Measurements from ENCODE around the gene ASMTL.
"Not testable (repeated sequence)": the region's sequence is repeated elsewhere in the genome, so short reads cannot be mapped to it uniquely, and the experiment has no call there.

The ASMTL gene

DNA sequence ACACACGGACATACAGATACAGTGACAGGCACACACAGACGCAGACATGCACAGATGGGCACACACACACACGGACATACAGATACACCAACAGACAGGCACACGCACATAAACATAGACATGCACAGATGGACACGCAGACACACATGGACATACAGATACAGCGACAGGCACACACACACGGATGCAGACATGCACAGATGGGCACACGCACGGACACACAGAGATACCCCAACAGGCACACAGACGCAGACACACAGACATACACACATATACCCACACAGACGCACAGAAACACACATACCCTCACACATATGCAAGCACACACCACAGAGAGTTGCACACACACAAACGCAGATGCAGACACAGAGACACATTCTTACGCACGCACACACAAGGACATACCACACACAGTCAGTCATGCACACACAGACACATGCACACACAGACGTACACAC is 36.4 kb downstream of the ASMTL start:
- no peak for DNase-seq (ENCODE audit: low read depth)
- H3K4me3 ChIP-seq (ENCODE audit: control insufficient read depth, low read depth, low read length), result no peak overlapping the region
- TF ChIP-seq, protein P1, sequence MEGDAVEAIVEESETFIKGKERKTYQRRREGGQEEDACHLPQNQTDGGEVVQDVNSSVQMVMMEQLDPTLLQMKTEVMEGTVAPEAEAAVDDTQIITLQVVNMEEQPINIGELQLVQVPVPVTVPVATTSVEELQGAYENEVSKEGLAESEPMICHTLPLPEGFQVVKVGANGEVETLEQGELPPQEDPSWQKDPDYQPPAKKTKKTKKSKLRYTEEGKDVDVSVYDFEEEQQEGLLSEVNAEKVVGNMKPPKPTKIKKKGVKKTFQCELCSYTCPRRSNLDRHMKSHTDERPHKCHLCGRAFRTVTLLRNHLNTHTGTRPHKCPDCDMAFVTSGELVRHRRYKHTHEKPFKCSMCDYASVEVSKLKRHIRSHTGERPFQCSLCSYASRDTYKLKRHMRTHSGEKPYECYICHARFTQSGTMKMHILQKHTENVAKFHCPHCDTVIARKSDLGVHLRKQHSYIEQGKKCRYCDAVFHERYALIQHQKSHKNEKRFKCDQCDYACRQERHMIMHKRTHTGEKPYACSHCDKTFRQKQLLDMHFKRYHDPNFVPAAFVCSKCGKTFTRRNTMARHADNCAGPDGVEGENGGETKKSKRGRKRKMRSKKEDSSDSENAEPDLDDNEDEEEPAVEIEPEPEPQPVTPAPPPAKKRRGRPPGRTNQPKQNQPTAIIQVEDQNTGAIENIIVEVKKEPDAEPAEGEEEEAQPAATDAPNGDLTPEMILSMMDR (IDR thresholded peaks at IDR 0.05; ENCODE audit: control insufficient read depth, insufficient read depth, low read depth, low read length, missing control alignments), result no peak

DNA sequence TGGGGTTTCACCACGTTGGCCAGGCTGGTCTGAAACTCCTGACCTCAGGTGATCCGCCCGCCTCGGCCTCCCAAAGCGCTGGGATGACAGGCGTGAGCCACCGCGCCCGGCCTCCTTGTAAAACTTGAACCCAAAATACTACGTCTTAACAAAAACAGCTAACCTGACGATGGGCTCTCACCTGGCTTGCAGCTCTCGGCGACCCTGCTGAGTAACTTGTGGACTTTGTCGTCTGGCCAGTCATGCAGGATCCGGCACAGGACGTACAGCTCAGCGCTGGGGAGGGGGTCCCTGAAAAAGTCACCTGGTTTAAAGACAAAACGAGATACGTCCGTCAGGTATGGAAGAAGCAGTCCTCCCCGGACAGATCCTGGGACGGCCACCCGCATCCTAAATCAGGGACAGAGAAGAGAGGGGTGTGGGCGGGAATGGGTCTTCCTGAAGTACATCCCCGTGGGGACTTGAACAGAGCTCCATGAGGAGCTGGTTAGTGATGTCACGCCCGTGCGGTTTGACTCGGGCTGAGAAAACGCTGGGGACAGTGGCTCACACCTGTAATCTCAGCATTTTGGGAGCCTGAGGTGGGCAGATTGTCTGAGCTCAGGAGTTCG is 40.1 kb downstream of the ASMTL start:
- DNase-seq (ENCODE audit: low read depth), result no peak
- no peak overlapping the region for H3K4me3 ChIP-seq (ENCODE audit: control insufficient read depth, low read depth, low read length)
- TF ChIP-seq, protein P1 (IDR thresholded peaks at IDR 0.05; ENCODE audit: control insufficient read depth, insufficient read depth, low read depth, low read length, missing control alignments), result no peak

DNA sequence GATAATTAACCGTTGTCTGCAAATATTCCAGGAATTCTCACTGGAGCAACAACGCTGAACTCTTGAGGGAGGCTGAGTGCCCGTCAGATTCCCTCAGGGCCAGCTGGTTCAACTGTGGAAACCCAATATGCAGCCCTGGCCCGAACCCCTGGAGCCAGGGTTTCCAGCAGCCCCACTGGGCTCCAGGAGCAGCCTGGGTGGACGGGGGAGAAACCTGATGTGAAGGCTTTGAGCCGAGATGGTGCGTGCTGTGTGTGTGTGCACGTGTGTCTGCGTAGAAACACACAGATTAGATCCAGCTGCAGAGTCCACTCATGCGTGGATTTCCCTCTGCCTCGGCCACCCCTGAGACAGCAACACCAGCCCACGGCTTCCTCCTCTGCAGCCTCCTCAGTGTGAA is 41.4 kb downstream of the ASMTL start:
- TF ChIP-seq, protein P1 (IDR thresholded peaks at IDR 0.05; ENCODE audit: control insufficient read depth, insufficient read depth, low read depth, low read length, missing control alignments), result no peak
- no peak overlapping the region for H3K4me3 ChIP-seq (ENCODE audit: control insufficient read depth, low read depth, low read length)
- DNase-seq (ENCODE audit: low read depth), result no peak

DNA sequence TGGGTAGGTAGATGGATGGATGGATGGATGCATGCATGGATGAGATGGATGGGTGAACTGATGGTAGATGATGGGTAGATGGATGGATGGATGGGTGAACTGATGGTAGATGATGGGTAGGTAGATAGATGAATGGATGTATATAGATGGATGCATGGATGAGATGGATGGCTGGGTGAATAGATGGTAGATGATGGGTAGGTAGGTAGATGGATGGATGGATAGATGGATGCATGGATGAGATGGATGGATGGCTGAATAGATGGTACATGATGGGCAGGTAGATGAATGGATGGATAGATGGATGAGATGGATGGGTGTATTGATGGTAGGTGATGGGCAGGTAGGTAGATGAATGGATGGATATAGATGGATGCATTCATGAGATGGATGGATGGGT is 45.7 kb downstream of the ASMTL start:
- no peak for DNase-seq (ENCODE audit: low read depth)
- H3K4me3 ChIP-seq (ENCODE audit: control insufficient read depth, low read depth, low read length), result no peak overlapping the region
- TF ChIP-seq, protein P1 (IDR thresholded peaks at IDR 0.05; ENCODE audit: control insufficient read depth, insufficient read depth, low read depth, low read length, missing control alignments), result no peak

DNA sequence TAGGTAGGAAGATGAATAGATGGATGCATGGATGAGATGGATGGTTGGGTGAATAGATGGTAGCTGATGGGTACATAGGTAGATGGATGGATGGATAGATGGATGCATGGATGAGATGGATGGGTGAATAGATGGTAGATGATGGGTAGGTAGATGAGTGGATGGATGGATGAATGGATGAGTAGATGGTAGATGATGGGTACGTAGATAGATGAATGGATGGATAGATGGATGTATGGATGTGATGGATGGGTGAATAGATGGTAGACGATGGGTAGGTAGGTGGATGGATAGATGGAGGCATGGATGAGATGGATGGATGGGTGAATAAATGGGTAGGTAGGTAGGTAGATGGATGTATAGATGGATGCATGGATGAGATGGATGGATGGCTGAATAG is 46.9 kb downstream of the ASMTL start:
- DNase-seq (ENCODE audit: low read depth); H3K4me3 ChIP-seq (ENCODE audit: control insufficient read depth, low read depth, low read length): not testable (repeated sequence)

DNA sequence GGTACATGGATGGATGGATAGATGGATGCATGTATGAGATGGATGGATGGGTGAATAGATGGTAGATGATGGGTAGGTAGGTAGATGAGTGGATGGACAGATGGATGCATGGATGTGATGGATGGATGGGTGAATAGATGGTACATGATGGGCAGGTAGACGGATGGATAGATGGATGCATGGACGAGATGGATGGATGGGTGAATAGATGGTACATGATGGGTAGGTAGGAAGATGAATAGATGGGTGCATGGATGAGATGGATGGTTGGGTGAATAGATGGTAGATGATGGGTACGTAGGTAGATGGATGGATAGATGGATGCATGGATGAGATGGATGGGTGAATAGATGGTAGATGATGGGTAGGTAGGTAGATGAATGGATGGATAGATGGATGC is 48.8 kb downstream of the ASMTL start:
- not testable (repeated sequence) for DNase-seq (ENCODE audit: low read depth); H3K4me3 ChIP-seq (ENCODE audit: control insufficient read depth, low read depth, low read length)

DNA sequence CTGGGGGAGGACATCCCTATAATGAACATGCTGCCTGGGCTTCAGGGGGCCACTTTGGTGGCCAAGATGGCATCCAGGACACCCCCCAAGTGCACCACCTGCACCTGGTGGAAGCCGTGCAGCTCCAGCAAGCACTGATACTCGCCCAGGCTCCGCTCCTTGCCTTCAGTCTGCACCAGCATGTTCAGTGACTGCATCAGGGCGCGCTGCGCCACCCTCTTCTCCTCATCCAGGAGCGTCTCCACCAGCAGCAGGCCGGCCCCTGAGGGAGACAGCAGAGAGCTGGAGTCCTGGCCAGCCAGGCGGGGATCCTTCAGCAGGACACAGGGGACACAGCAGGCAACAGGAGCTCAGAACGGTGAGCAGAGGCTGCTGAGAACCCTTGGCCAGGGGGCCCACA is 49.5 kb downstream of the ASMTL start:
- no peak for DNase-seq (ENCODE audit: low read depth)
- H3K4me3 ChIP-seq (ENCODE audit: control insufficient read depth, low read depth, low read length), result no peak overlapping the region
- TF ChIP-seq, protein P1 (IDR thresholded peaks at IDR 0.05; ENCODE audit: control insufficient read depth, insufficient read depth, low read depth, low read length, missing control alignments), result no peak

All from AG09309 (cell line).